NCI-H2107 treated with DMSO at 0.1 percent for 48 hours (cell line): ENCODE results near the gene ZMYM3.

Experiments
- DNase-seq: peaks from one replicate; lab custom pipeline; 2025; ENCODE audit not compliant: unreplicated experiment; lab: John Stamatoyannopoulos, UW

ZMYM3 gene

GRCh38 chrX:71214604-71215337, 39.2 kb downstream of the ZMYM3 start:
- DNase-seq: no peak

GRCh38 chrX:71214152-71214551, 39.8 kb downstream of the ZMYM3 start:
- no peak for DNase-seq

- DNase-seq: no peak
These were observed 41.4 kb downstream of the ZMYM3 start for GRCh38 chrX:71212536-71212935.

- no peak for DNase-seq
These were observed 43.1 kb downstream of the ZMYM3 start for GRCh38 chrX:71210816-71211215.

GRCh38 chrX:71199252-71200008, 54.5 kb downstream of the ZMYM3 start:
- no peak for DNase-seq

GRCh38 chrX:71198066-71198465, 55.9 kb downstream of the ZMYM3 start:
- no peak for DNase-seq

GRCh38 chrX:71195964-71196649, 57.8 kb downstream of the ZMYM3 start:
- DNase-seq: no peak

- no peak for DNase-seq
These were observed 62.7 kb downstream of the ZMYM3 start for GRCh38 chrX:71191248-71191647.
